ENCODE measurements around the gene PGRMC1.

DNA sequence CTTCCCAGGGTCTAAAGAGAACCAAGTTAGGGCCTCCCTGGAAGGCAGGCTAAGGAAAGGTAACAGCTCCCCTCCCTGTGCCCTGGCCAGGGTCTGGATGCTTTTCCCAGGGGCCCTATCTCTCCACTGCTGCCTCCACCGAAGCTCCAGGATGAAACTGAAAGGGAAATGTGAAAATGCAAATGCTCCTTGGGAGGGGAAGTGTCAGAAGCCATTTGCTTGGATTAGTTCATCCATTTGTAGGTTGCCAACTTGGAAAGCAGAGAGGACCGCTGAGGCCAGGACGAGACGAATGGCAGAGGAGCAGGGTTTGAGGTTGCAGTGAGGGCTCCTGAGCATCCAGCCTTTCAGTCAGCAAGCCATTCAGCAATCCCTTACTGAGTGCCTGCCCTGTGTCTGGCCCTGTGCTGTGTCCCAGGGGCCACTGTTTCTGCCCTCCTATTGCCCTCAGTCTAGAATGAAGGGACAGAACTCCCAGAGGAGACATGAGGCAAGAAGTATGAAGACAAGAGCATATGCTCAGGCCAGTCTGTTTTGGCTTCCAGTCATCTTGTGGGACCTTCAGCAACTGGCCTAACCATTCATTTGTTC, 45.9 kb upstream of the PGRMC1 start:
- TF ChIP-seq, protein P1, sequence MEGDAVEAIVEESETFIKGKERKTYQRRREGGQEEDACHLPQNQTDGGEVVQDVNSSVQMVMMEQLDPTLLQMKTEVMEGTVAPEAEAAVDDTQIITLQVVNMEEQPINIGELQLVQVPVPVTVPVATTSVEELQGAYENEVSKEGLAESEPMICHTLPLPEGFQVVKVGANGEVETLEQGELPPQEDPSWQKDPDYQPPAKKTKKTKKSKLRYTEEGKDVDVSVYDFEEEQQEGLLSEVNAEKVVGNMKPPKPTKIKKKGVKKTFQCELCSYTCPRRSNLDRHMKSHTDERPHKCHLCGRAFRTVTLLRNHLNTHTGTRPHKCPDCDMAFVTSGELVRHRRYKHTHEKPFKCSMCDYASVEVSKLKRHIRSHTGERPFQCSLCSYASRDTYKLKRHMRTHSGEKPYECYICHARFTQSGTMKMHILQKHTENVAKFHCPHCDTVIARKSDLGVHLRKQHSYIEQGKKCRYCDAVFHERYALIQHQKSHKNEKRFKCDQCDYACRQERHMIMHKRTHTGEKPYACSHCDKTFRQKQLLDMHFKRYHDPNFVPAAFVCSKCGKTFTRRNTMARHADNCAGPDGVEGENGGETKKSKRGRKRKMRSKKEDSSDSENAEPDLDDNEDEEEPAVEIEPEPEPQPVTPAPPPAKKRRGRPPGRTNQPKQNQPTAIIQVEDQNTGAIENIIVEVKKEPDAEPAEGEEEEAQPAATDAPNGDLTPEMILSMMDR (IDR thresholded peaks at IDR 0.05; ENCODE audit: low read length), result no peak
- TF ChIP-seq EZH2 (IDR thresholded peaks at IDR 0.05; ENCODE audit: borderline replicate concordance, low read length), result no peak
